ENCODE measurements around the gene TGFBRAP1.

GRCh38 chr2:105371810-105372209, 42.3 kb upstream of the TGFBRAP1 start:
- TF ChIP-seq GATA2 (IDR thresholded peaks at IDR 0.05; ENCODE audit: low read depth, low read length) (no peak), GATA3 (IDR thresholded peaks at IDR 0.05; ENCODE audit: low read depth, low read length) (no peak)
